Peyer's patch (tissue), 4 donors: ENCODE data around the gene VPS26A.

ENCODE experiments used
- CTCF ChIP-seq, 6 experiments: fragments of 450-650 bp in 4 of 6; fragments of 200-600 bp in 2 of 6; sonication (generic) in 1 of 6; IDR thresholded peaks; one replicate each; pipeline ENCODE4 v1.5.1; 2017 to 2019; ENCODE audit warnings: antibody characterized with exemption in 6 of 6, mild to moderate bottlenecking in 3 of 6, moderate library complexity in 1 of 6
- POLR2A ChIP-seq, 2 donors: fragments of 450-650 bp; IDR thresholded peaks; one replicate each; pipeline ENCODE4 v1.5.1; 2017; ENCODE audit warnings: antibody characterized with exemption in 2 of 2, mild to moderate bottlenecking in 2 of 2, moderate library complexity in 2 of 2

- no peak for TF ChIP-seq CTCF (IDR thresholded peaks at IDR 0.05)
- TF ChIP-seq POLR2A (IDR thresholded peaks at IDR 0.05), result no peak
These were observed 652 bp upstream of the VPS26A start for GRCh38 chr10:69123306-69123746.
